HG03097 (cell line): ENCODE data around the gene RBM4B.

Experiments used
- ATAC-seq: cut with Tn5 transposase; IDR thresholded peaks from one replicate; pipeline ENCODE4 v1.9.1; 2021; ENCODE audit not compliant: unreplicated experiment, low FRiP score

The RBM4B gene

GRCh38 chr11:66708094-66708493 is 30.4 kb upstream of the RBM4B start:
- ATAC-seq, result no peak

GRCh38 chr11:66707486-66707885 is 29.8 kb upstream of the RBM4B start:
- no peak for ATAC-seq

GRCh38 chr11:66706989-66707388 is 29.3 kb upstream of the RBM4B start:
- no peak for ATAC-seq

GRCh38 chr11:66705587-66706335 is 28.1 kb upstream of the RBM4B start:
- no peak for ATAC-seq

GRCh38 chr11:66704659-66705360 is 27.1 kb upstream of the RBM4B start:
- ATAC-seq, result no peak

GRCh38 chr11:66701432-66702240 is 23.9 kb upstream of the RBM4B start:
- no peak for ATAC-seq

- no peak for ATAC-seq
Observed at GRCh38 chr11:66700742-66701141, 23.1 kb upstream of the RBM4B start.

GRCh38 chr11:66700337-66700736 is 22.6 kb upstream of the RBM4B start:
- no peak for ATAC-seq

GRCh38 chr11:66698491-66698890 is 20.8 kb upstream of the RBM4B start:
- ATAC-seq, result no peak

- ATAC-seq, result no peak
Observed at GRCh38 chr11:66697988-66698387, 20.3 kb upstream of the RBM4B start.

GRCh38 chr11:66696146-66696545 is 18.5 kb upstream of the RBM4B start:
- ATAC-seq, result no peak

- ATAC-seq, result no peak
Observed at GRCh38 chr11:66694732-66695207, 17.1 kb upstream of the RBM4B start.

- ATAC-seq, result no peak
Observed at GRCh38 chr11:66694056-66694410, 16.3 kb upstream of the RBM4B start.

- no peak for ATAC-seq
Observed at GRCh38 chr11:66693356-66694055, 15.8 kb upstream of the RBM4B start.

- no peak for ATAC-seq
Observed at GRCh38 chr11:66692871-66693331, 15.2 kb upstream of the RBM4B start.

GRCh38 chr11:66692446-66692845 is 14.8 kb upstream of the RBM4B start:
- no peak for ATAC-seq

- ATAC-seq, result no peak
Observed at GRCh38 chr11:66691311-66691980, 13.8 kb upstream of the RBM4B start.

- ATAC-seq, result no peak
Observed at GRCh38 chr11:66689661-66690590, 12.2 kb upstream of the RBM4B start.
